Stimulated activated CD4-positive, alpha-beta T cell treated with anti-CD3 and anti-CD28 coated beads, TNF-alpha, amount 100 ng/mL, for 48 hours (primary cell): ENCODE results near the gene PHYH.
"Not testable (repeated sequence)": the region's sequence is repeated elsewhere in the genome, so short reads cannot be mapped to it uniquely, and the experiment has no call there.

ENCODE experiments used
- DNase-seq, 3 donors: peaks; one replicate each; pipeline ENCODE4 v3.0.0-alpha.2; 2020; ENCODE audit warnings: low read depth in 3 of 3

The PHYH gene

DNA sequence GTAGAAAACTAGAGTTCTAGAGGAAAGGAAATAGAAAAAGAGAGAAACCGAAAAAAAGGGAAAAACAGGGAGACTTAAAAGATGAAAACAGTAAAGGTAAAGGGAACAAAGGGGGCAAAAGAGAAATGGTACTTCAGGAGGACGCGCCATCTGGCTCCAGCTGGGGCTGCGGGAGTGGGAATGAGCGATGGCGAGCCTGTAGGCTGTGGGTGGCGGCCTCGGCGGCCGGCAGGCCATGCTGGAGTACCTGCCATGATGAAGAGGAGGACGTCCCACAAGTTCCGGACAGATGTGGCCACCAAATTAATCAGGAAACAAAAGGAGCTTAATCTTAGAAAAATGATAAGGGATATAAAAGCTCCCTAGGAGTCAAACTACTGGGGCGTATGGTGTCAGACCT is 21.7 kb upstream of the PHYH start:
- no peak for DNase-seq

DNA sequence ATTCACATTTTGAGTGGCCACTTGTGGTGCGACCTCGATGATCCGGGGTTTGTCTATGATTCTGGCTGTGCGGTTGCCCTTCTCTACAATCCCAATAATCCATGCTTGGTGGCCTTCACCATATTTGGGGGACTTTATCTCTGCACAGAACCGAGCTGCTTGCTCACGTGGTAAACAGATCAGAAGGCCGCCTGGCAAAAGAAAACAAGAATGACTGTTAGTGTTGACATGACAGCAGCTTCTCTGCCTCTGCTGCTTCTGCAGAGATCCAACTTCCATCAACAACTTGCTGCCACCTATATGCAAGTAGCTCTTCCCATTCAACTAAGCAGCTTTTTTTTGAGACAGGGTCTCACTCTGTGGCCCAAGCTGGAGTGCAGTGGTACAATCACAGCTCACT is 19.3 kb upstream of the PHYH start:
- DNase-seq, result no peak

DNA sequence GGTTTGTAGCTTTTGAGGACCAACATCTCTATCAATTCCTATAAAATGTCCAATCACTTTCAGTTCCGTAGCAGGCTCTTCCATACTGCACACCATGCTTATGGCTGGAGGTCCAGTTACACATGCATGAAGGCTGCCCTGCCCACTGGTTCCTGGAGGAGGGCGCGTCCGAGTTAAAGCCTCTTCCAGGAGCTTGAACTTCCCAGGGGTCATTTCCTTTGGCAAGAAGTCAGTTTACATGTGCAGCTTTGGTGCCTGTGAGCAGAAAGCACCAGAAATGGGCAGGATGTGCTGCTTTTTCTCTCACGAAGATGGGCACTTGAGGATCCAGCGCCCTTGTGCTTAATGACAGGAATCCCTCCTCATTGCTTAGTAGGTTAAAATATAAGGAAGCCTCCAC is 17.6 kb upstream of the PHYH start:
- no peak for DNase-seq

DNA sequence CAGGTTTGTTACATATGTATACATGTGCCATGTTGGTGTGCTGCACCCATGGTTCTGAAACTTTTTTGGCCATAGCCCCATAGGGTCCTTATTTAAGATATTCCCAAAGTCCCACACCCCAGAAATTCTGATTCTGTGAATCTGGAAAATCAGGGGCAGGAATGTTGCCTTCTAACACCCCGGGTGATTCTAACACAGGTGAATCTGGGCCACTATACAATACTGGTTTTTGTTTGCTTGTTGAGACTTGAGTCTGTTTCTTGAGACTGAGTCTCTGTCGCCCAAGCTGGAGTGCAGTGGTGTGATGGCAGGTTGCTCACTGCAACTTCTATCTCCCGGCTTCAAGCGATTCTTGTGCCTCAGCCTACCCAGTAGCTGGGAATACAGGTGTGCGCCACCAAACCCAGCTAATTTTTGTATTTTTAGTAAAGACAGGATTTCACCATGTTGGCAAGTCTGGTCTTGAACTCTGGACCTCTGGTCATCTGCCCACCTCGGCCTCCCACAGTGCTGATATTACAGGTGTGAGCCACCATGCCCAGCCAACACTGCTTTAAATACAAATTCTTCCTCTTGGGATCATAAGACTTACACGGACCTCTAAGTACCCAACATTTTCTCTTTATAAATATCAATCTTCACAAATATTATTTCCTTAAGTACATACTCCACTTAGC is 16.9 kb upstream of the PHYH start:
- no peak for DNase-seq

- no peak for DNase-seq
Measured at GRCh38 chr10:13315361-13315760, 15.5 kb upstream of the PHYH start.

DNA sequence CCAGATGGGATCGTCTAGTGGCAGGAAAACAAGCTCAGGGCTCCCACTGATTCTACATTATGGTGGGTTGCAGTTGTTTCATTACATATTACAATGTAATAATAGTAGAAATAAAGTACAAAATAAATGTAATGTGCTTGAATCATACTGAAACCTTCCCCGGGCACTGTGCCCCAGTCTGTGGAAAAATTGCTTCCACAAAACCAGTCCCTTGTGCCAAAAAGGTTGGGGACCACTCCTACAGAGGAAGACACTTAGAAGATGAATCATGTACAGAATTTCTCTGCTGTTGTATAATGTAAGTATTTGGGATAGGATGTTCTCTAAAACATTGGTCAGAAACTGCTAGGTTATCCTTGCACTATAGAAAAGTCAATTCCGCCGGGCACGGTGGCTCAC is 11.3 kb upstream of the PHYH start:
- DNase-seq, result no peak

DNA sequence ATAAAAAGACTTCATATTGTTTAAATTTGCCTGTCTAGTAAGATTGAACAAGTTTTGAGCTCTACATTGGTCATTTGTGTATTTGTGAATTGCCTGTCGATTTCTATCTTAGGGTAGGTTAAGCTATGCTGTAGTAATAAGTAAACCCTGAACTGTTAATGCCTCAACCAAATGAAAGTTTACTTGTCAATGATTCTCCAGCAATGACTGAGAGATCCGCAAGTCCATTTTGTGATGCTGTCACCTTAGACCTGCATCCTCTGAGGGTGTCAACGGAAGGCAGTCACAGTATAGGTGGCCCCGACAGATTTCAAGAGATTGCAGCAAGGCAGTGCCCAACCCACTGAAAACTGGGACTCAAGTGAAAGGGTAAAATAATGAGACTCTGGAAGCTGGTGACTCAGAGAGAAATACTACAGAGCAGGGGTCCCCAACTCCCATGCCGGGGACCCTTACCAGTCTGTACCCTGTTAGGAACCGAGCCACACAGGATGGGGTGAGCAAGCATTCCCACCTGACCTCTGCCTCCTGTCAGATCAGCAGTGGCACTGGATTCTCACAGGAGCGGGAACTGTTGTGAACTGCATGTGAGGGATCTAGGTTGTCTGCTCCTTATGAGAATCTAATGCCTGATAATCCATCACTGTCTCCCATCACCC is 10.8 kb upstream of the PHYH start:
- no peak for DNase-seq

- no peak for DNase-seq
Measured at GRCh38 chr10:13309792-13310191, 9.9 kb upstream of the PHYH start.

DNA sequence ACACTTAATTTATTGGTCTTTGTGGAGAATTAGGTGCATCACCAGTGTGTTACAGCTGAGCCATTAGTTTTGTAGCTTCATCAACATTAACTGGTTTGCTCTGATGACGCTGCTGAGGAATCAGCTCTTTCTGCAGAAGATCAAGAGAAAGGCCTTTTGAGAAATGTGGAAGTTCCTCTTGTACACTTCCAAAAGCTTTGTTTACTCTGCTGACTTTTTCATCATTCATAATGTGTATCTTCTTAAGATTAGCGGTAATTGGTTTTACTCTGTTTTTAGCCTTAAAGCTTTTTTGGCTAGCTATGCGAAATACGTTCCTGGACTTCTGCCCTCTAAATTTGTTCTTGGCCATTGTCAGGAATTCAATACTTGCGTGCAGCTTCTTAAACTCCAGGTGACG is 8.2 kb upstream of the PHYH start:
- no peak for DNase-seq

DNA sequence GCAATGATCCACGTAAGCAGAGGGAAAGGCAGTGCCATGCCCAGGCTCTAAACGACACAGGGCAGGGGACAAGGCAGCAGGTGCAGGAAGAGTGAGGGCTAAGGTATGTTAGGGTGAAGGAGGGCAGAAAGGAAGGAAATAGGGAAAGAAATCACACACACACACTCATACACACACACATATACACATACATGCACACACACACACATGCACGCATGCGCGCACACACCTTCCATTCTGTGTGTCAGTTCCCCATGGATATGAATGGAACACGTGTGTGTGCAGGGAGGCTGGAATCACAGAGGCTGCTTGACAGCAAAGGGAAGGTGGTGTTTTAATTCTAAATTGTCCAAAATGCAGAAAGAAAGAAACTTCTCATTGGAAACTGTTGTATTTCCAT is 6.2 kb upstream of the PHYH start:
- no peak for DNase-seq

- no peak for DNase-seq
Measured at GRCh38 chr10:13302821-13303555, 3.1 kb upstream of the PHYH start.

GRCh38 chr10:13298748-13299436 is 972 bp downstream of the PHYH start:
- no peak for DNase-seq

DNA sequence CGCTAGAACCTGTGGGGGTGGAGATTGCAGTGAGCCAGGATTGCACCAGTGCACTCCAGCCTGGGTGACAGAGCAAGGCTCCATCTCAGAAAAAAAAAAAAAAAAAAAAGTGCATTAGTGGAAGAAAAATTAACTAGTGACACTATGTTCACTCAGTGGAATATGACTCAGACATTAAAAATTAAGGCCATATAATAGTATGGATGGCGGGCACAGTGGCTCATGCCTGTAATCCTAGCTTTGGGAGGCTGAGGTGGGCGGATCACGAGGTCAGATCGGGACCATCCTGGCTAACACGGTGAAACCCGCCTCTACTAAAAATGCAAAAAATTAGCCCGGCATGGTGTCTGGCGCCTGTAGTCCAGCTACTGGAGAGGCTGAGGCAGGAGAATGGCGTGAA is 3.4 kb downstream of the PHYH start:
- DNase-seq, result no peak

GRCh38 chr10:13294784-13295183 is 5.1 kb downstream of the PHYH start:
- DNase-seq, result no peak

DNA sequence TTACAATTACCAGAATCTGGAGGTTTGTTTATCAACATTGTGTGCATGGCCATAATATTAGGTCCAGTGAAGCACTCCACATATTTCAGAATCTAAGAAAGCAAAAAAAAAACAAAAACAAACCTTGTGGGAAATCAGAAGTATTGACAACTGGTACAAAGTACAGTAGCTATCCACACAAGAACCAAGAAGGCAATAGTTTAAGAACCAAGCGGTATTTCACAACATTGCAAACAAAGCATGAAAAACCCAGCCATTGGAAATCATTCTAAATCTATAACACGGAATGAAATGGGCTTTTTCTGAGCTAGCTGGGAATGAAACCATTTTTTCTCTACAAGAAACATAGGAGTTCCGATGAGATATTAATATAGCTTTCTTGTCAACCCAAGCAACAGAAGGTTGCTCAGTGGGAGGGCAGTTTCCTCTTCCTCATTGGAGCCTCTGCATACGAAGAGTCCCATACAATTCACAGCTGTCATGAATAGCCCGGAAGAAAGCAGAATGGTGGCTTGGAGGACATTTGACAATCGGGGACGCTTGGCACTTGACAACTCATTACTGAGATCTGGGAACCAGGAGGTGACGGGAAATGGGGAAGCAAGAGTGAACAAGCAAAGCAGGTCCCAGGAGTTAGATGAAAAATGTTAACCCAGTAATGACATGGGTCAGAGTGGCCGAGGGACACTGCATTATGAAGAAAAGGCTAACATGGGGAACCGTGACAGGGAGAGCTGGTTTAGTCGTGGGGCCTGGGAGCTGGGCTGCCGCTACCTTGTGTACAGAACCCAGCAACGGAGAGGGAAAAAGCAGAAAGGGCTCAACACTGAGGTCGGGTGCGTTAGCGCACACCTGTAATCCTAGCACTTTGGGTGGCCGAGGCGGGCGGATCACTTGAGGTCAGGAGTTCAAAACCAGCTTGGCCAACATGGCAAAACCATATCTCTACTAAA is 7.8 kb downstream of the PHYH start:
- DNase-seq, result no peak

- no peak for DNase-seq
Measured at GRCh38 chr10:13291061-13291460, 8.8 kb downstream of the PHYH start.

GRCh38 chr10:13284050-13284449 is 15.8 kb downstream of the PHYH start:
- no peak for DNase-seq

DNA sequence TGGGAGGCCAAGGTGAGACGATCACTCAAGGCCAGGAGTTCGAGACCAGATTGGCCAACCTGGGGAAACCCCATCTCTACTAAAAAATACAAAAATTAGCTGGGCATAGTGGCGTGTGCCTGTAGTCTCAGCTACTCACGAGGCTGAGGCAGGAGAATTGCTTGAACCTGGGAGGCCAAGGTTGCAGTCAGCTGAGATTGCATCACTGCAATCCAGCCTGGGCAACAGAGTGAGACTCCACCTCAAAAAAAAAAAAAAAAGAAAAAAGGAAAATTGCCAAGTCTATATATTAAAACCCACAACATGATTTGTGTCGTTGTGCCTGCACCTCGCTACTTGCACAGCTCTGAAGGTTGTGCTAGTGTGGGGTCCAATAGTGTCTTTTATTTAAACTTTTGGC is 17.5 kb downstream of the PHYH start:
- DNase-seq, result not testable (repeated sequence)

DNA sequence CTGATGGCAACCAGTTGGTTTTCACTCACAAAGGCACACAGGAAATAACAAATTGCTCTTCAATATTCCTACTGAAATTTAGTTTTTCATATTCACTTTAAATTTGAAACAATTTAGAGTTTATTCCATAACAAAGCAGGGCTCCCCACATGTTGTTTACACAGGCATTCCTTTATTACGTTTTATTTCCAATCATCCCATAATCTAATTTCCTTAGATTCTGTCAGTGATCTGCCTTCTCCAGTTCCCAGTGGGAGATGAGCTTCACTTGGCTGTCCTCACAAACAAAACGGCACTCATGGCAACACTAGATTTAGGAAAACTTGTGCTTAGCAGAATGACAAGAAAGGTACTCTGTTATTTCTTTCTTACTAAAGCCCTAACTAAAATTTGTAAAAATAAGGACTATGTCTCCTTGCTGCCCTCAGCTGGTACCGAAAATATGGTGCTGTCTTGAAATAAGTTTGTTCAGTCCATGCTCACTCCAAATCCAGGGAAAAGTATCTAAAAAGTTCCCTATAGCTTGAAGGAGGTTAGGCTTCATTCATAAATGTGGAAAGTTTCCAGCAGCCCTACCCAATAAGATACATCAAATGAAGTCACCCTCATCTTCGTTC is 23.0 kb downstream of the PHYH start:
- DNase-seq, result no peak

GRCh38 chr10:13276146-13276545 is 23.7 kb downstream of the PHYH start:
- DNase-seq, result not testable (repeated sequence)

- DNase-seq, result no peak
Measured at GRCh38 chr10:13272164-13272571, 27.7 kb downstream of the PHYH start.
